Neural cell (in vitro differentiated cells): ENCODE data around the gene SFI1.
"Not testable (repeated sequence)": the region's sequence is repeated elsewhere in the genome, so short reads cannot be mapped to it uniquely, and the experiment has no call there.

Experiments
- EP300 ChIP-seq: fragments of 450-650 bp; conservative IDR thresholded peaks from 2 replicates; pipeline ENCODE4 v1.6.1; 2014; ENCODE audit warnings: antibody characterized with exemption, mild to moderate bottlenecking, moderate library complexity; ENCODE audit not compliant: poor library complexity, severe bottlenecking
- EZH2 ChIP-seq: fragments of 200-600, 300-800 bp; shearing (Covaris generic), sonication (generic); IDR thresholded peaks from 2 replicates; pipeline ENCODE4 v1.6.1; 2014; ENCODE audit warnings: antibody characterized with exemption, low read length, borderline replicate concordance, mild to moderate bottlenecking; ENCODE audit not compliant: insufficient read depth, poor library complexity, severe bottlenecking
- MXI1 ChIP-seq: fragments of 450-650 bp; conservative IDR thresholded peaks from 2 replicates; pipeline ENCODE4 v1.6.1; 2014; ENCODE audit warnings: antibody characterized with exemption, mild to moderate bottlenecking; ENCODE audit not compliant: poor library complexity, severe bottlenecking
- POLR2AphosphoS5 ChIP-seq: IDR thresholded peaks from 2 replicates; pipeline ENCODE4 v1.6.1; 2012
- RAD21 ChIP-seq: fragments of 450-650 bp; conservative IDR thresholded peaks from 2 replicates; pipeline ENCODE4 v1.6.1; 2014; ENCODE audit warnings: antibody characterized with exemption, mild to moderate bottlenecking, moderate library complexity
- REST ChIP-seq: IDR thresholded peaks from 2 replicates; pipeline ENCODE4 v1.6.1; 2012; ENCODE audit warnings: borderline replicate concordance
- SMC3 ChIP-seq: fragments of 450-650 bp; conservative IDR thresholded peaks from 2 replicates; pipeline ENCODE4 v1.6.1; 2014; ENCODE audit warnings: antibody characterized with exemption, mild to moderate bottlenecking, moderate library complexity; ENCODE audit not compliant: poor library complexity
- TAF1 ChIP-seq: IDR thresholded peaks from 2 replicates; pipeline ENCODE4 v1.6.1; 2012; ENCODE audit warnings: low read depth
- TF ChIP-seq, protein P1 (sequence below): fragments of 450-650 bp; IDR thresholded peaks from 2 replicates; pipeline ENCODE4 v1.5.1; 2014; ENCODE audit warnings: antibody characterized with exemption, mild to moderate bottlenecking, moderate library complexity; ENCODE audit not compliant: poor library complexity, severe bottlenecking

DNA sequence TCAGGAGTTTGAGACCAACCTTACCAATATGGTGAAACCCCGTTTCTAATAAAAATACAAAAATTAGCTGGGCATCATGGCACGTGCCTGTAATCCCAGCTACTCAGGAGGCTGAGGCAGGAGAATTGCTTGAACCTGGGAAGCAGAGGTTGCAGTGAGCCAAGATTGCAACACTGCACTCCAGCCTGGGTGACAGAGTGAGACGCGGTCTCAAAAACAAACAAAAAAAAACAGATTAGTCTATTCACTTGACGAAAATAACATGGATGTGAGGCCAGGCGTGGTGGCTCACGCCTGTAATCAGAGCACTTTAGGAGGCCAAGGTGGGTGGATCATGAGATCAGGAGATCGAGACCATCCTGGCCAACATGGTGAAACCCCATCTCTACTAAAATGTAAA is 13.9 kb upstream of the SFI1 start:
- TF ChIP-seq, protein P1, sequence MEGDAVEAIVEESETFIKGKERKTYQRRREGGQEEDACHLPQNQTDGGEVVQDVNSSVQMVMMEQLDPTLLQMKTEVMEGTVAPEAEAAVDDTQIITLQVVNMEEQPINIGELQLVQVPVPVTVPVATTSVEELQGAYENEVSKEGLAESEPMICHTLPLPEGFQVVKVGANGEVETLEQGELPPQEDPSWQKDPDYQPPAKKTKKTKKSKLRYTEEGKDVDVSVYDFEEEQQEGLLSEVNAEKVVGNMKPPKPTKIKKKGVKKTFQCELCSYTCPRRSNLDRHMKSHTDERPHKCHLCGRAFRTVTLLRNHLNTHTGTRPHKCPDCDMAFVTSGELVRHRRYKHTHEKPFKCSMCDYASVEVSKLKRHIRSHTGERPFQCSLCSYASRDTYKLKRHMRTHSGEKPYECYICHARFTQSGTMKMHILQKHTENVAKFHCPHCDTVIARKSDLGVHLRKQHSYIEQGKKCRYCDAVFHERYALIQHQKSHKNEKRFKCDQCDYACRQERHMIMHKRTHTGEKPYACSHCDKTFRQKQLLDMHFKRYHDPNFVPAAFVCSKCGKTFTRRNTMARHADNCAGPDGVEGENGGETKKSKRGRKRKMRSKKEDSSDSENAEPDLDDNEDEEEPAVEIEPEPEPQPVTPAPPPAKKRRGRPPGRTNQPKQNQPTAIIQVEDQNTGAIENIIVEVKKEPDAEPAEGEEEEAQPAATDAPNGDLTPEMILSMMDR, result not testable (repeated sequence)
- not testable (repeated sequence) for TF ChIP-seq TAF1, RAD21, POLR2AphosphoS5, EZH2, EP300, REST, SMC3, MXI1
